ENCODE data around the gene MRPL55. TPM values are rescaled to one million over a fixed set of nuclear protein-coding genes. Genes with fewer than 3 reads are reported as not detected.
"Not testable (repeated sequence)": the region's sequence is repeated elsewhere in the genome, so short reads cannot be mapped to it uniquely, and the experiment has no call there.

The MRPL55 gene
- total RNA-seq, 1 experiment from 2014 or later, result 126 TPM

GRCh38 chr1:228136901-228137300 lies 27.8 kb upstream of the MRPL55 start:
- no peak for DNase-seq (ENCODE audit: low read depth)
- in situ Hi-C loops (cut with HindIII; ENCODE audit: low pct_unique_long_range_greater_than_20kb, low sequenced_read_pairs), result no loop called here

GRCh38 chr1:228134591-228134990 lies 25.5 kb upstream of the MRPL55 start:
- no peak for DNase-seq (ENCODE audit: low read depth)
- in situ Hi-C loops (cut with HindIII; ENCODE audit: low pct_unique_long_range_greater_than_20kb, low sequenced_read_pairs), result no loop called here

- in situ Hi-C loops (cut with HindIII; ENCODE audit: low pct_unique_long_range_greater_than_20kb, low sequenced_read_pairs), result no loop called here
- DNase-seq (ENCODE audit: low read depth), result no peak
Observed at GRCh38 chr1:228131766-228132165, 22.7 kb upstream of the MRPL55 start.

GRCh38 chr1:228125185-228125584 lies 16.1 kb upstream of the MRPL55 start:
- no peak for DNase-seq (ENCODE audit: low read depth)
- in situ Hi-C loops (cut with HindIII; ENCODE audit: low pct_unique_long_range_greater_than_20kb, low sequenced_read_pairs), result no loop called here

- DNase-seq (ENCODE audit: low read depth), result no peak
- in situ Hi-C loops (cut with HindIII; ENCODE audit: low pct_unique_long_range_greater_than_20kb, low sequenced_read_pairs), result no loop called here
Observed at GRCh38 chr1:228123505-228123904, 14.4 kb upstream of the MRPL55 start.

GRCh38 chr1:228122921-228123441 lies 13.9 kb upstream of the MRPL55 start:
- DNase-seq (ENCODE audit: low read depth), result no peak
- in situ Hi-C loops (cut with HindIII; ENCODE audit: low pct_unique_long_range_greater_than_20kb, low sequenced_read_pairs), result no loop called here

- in situ Hi-C loops (cut with HindIII; ENCODE audit: low pct_unique_long_range_greater_than_20kb, low sequenced_read_pairs), result no loop called here
- no peak for DNase-seq (ENCODE audit: low read depth)
Observed at GRCh38 chr1:228120857-228121489, 11.9 kb upstream of the MRPL55 start.

- no peak for DNase-seq (ENCODE audit: low read depth)
- in situ Hi-C loops (cut with HindIII; ENCODE audit: low pct_unique_long_range_greater_than_20kb, low sequenced_read_pairs), result no loop called here
Observed at GRCh38 chr1:228120351-228120750, 11.3 kb upstream of the MRPL55 start.

GRCh38 chr1:228118040-228118439 lies 8.9 kb upstream of the MRPL55 start:
- in situ Hi-C loops (cut with HindIII; ENCODE audit: low pct_unique_long_range_greater_than_20kb, low sequenced_read_pairs), result no loop called here
- no peak for DNase-seq (ENCODE audit: low read depth)

- no peak for DNase-seq (ENCODE audit: low read depth)
- in situ Hi-C loops (cut with HindIII; ENCODE audit: low pct_unique_long_range_greater_than_20kb, low sequenced_read_pairs), result no loop called here
Observed at GRCh38 chr1:228117335-228117734, 8.2 kb upstream of the MRPL55 start.

GRCh38 chr1:228114827-228115226 lies 5.7 kb upstream of the MRPL55 start:
- in situ Hi-C loops (cut with HindIII; ENCODE audit: low pct_unique_long_range_greater_than_20kb, low sequenced_read_pairs), result no loop called here
- no peak for DNase-seq (ENCODE audit: low read depth)

GRCh38 chr1:228112617-228113016 lies 3.5 kb upstream of the MRPL55 start:
- in situ Hi-C loops (cut with HindIII; ENCODE audit: low pct_unique_long_range_greater_than_20kb, low sequenced_read_pairs), result no loop called here
- DNase-seq (ENCODE audit: low read depth), result no peak

- DNase-seq (ENCODE audit: low read depth), result no peak
- in situ Hi-C loops (cut with HindIII; ENCODE audit: low pct_unique_long_range_greater_than_20kb, low sequenced_read_pairs), result no loop called here
Observed at GRCh38 chr1:228112167-228112566, 3.1 kb upstream of the MRPL55 start.

GRCh38 chr1:228111315-228111714 lies 2.2 kb upstream of the MRPL55 start:
- in situ Hi-C loops (cut with HindIII; ENCODE audit: low pct_unique_long_range_greater_than_20kb, low sequenced_read_pairs); DNase-seq (ENCODE audit: low read depth): not testable (repeated sequence)

- no peak for DNase-seq (ENCODE audit: low read depth)
- in situ Hi-C loops (cut with HindIII; ENCODE audit: low pct_unique_long_range_greater_than_20kb, low sequenced_read_pairs), result no loop called here
Observed at GRCh38 chr1:228110556-228110955, 1.5 kb upstream of the MRPL55 start.

GRCh38 chr1:228109962-228110488 lies 926 bp upstream of the MRPL55 start:
- in situ Hi-C loops (cut with HindIII; ENCODE audit: low pct_unique_long_range_greater_than_20kb, low sequenced_read_pairs), result no loop called here
- no peak for DNase-seq (ENCODE audit: low read depth)

GRCh38 chr1:228108742-228109072 lies 392 bp downstream of the MRPL55 start:
- no peak for DNase-seq (ENCODE audit: low read depth)
- in situ Hi-C loops (cut with HindIII; ENCODE audit: low pct_unique_long_range_greater_than_20kb, low sequenced_read_pairs), result no loop called here

GRCh38 chr1:228108055-228108690 lies 926 bp downstream of the MRPL55 start:
- in situ Hi-C loops (cut with HindIII; ENCODE audit: low pct_unique_long_range_greater_than_20kb, low sequenced_read_pairs), result no loop called here
- DNase-seq (ENCODE audit: low read depth), result no peak

GRCh38 chr1:228107636-228108035 lies 1.5 kb downstream of the MRPL55 start:
- in situ Hi-C loops (cut with HindIII; ENCODE audit: low pct_unique_long_range_greater_than_20kb, low sequenced_read_pairs), result no loop called here
- no peak for DNase-seq (ENCODE audit: low read depth)

- in situ Hi-C loops (cut with HindIII; ENCODE audit: low pct_unique_long_range_greater_than_20kb, low sequenced_read_pairs), result no loop called here
- no peak for DNase-seq (ENCODE audit: low read depth)
Observed at GRCh38 chr1:228106800-228107054, 2.4 kb downstream of the MRPL55 start.

Measured in Caki2 (cell line).